Esophagus muscularis mucosa (tissue), 4 donors: ENCODE results near the gene NUP58. TPM values are rescaled to one million over a fixed set of nuclear protein-coding genes. Genes with fewer than 3 reads are reported as not detected.

Source experiments
- DNase-seq: peaks from one replicate; pipeline ENCODE4 v3.0.0-alpha.2; 2017; ENCODE audit errors: extremely low spot score
- H3K27ac ChIP-seq, 4 donors: fragments of 200-600 bp; sonication (generic); replicated peaks in 1 of 4; 1 replicate in 3 of 4; 2 replicates in 1 of 4; pipeline ENCODE4 v1.5.1; 2016 to 2019; ENCODE audit warnings: mild to moderate bottlenecking in 1 of 4
- H3K27me3 ChIP-seq, 4 donors: fragments of 200-600 bp; sonication (generic); one replicate each; pipeline versions ENCODE4 v1.5.1 to v1.6.0; 2016 to 2019
- H3K36me3 ChIP-seq, 4 donors: fragments of 200-600 bp; sonication (generic); one replicate each; pipeline ENCODE4 v1.5.1; 2016 to 2019
- H3K4me1 ChIP-seq, 4 donors: fragments of 200-600 bp; sonication (generic); one replicate each; pipeline ENCODE4 v1.5.1; 2016 to 2019
- H3K4me3 ChIP-seq, 4 donors: fragments of 200-600 bp; sonication (generic); 1 replicate in 2 of 4; 2 replicates in 2 of 4; pipeline ENCODE4 v1.5.1; 2016 to 2019; ENCODE audit warnings: mild to moderate bottlenecking in 4 of 4, moderate library complexity in 1 of 4
- H3K9me3 ChIP-seq, 4 donors: fragments of 200-600 bp; sonication (generic); 1 replicate in 3 of 4; 2 replicates in 1 of 4; pipeline ENCODE4 v1.5.1; 2016 to 2019
- CTCF ChIP-seq, 3 experiments: fragments of 200-600 bp in 2 of 3; fragments of 450-650 bp in 1 of 3; sonication (generic) in 2 of 3; IDR thresholded peaks; one replicate each; pipeline ENCODE4 v1.5.1; 2017 to 2019; ENCODE audit warnings: antibody characterized with exemption in 3 of 3, mild to moderate bottlenecking in 2 of 3, moderate library complexity in 1 of 3
- EP300 ChIP-seq: sonication (generic); formaldehyde crosslinking; IDR thresholded peaks from one replicate; pipeline ENCODE4 v1.6.1; 2017; ENCODE audit warnings: antibody characterized with exemption
- POLR2A ChIP-seq: fragments of 450-650 bp; IDR thresholded peaks from one replicate; pipeline ENCODE4 v1.6.1; 2017; ENCODE audit warnings: antibody characterized with exemption, moderate library complexity, mild to moderate bottlenecking, low read depth
- POLR2AphosphoS5 ChIP-seq, 2 donors: sonication (generic); formaldehyde crosslinking; IDR thresholded peaks; one replicate each; pipeline ENCODE4 v1.6.1; 2017; ENCODE audit warnings: antibody characterized with exemption in 2 of 2
- WGBS: methylation state at CpG from one replicate; pipeline ENCODE4 v1.1.5; 2018; 5-methylcytosine and 5-hydroxymethylcytosine counted together
- intact Hi-C: fragments of 100-400 bp; cut with DNase I; formaldehyde crosslinking; loops from one replicate; pipeline ENCODE4 v1.15.1; 2023
- total RNA-seq, 4 donors: library from RNA; depleted of rRNA; stranded (reverse); fragments of >200 nt; gene quantifications; one replicate each; pipeline versions ENCODE4 v1.1.0 to v1.2.1, GENCODE V29; 2016

NUP58 gene
- total RNA-seq, 4 donors from 2014 or later: 33.8 to 62.3 (median 44.4) TPM

DNA sequence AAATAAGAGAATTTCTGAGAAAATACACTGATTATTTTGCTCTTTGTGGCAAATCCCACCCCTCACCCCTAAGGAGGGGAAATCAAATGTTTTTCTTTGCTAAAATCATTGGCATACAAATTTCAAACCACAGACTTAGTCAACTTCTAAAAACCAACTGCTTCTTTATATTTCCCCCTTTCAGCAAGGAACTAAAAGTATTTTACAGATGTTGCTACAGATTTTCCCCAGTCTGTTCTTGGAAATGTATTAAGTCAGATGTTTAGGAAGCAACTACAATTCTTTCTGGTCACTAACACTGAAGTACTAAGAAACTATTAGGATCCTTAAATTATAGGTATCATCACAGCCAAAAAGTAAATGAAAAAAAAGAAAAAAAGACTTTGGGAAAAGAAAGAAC is 21.0 kb upstream of the NUP58 start:
- no peak overlapping the region for H3K4me3 ChIP-seq
- H3K4me1 ChIP-seq: peaks cover under 1 to 21% (median 8%) of the 10 kb centered on the region in 4 donors
- no peaks in the 10 kb centered on the region for H3K27me3 ChIP-seq
- no peak overlapping the region for H3K27ac ChIP-seq
- intact Hi-C loops: no loop called here
- no peaks in the 10 kb centered on the region for H3K36me3 ChIP-seq
- no peak for DNase-seq
- no peak for TF ChIP-seq POLR2A
- no peak for TF ChIP-seq CTCF (IDR thresholded peaks at IDR 0.05)
- TF ChIP-seq POLR2AphosphoS5 (IDR thresholded peaks at IDR 0.05): no peak
- no peak for TF ChIP-seq EP300
- no peaks in the 10 kb centered on the region for H3K9me3 ChIP-seq

DNA sequence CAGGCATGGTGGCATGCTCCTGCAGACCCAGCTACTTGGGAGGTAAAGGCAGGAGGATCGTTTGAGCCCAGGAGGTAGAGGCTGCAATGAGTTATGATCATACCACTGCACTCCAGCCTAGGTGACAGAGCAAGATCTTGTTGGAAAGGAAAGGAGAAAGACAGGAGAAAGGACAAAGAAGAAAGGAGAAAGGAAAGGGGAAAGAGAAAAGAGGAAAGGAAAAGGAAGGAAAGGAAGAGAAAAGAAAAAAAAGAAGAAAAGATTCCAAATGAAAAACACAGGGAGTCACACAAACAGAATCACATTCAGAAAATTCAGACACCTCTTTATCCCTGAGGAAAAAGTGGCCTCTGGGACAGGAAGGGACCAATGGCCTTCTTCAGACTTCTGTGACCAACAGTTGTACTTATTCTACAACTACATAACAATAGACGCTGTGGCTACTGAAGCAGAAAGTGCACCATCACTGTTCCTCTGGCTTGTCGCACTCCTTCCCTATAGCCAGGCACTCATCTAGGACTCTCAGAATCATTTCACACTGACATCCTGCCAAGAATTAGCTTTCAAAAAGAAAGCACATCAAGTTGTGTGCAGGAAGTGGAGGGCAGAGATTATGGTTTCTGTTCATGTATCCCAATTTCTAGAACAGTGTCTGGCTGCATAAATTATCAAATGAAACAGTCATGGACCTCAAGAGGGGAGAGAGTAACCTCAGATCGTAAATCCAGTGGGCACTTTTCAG is 20.1 kb upstream of the NUP58 start:
- Histone ChIP-seq H3K27ac (no peak overlapping the region), H3K36me3 (no peaks in the 10 kb centered on the region), H3K4me3 (no peak overlapping the region), H3K27me3 (no peaks in the 10 kb centered on the region), H3K9me3 (no peaks in the 10 kb centered on the region), H3K4me1 (peaks cover 9 to 31% (median 17%) of the 10 kb centered on the region in 4 donors)
- DNase-seq: no peak
- TF ChIP-seq CTCF (IDR thresholded peaks at IDR 0.05): no peak
- TF ChIP-seq POLR2AphosphoS5 (IDR thresholded peaks at IDR 0.05): no peak
- TF ChIP-seq POLR2A: no peak
- no peak for TF ChIP-seq EP300
- intact Hi-C loops: no loop called here
- 54% methylated on average over 4 of the region's 4 CpGs for WGBS

GRCh38 chr13:25281935-25282332 is 19.5 kb upstream of the NUP58 start:
- no peak overlapping the region for H3K4me3 ChIP-seq
- 92% methylated on average over 1 of the region's 1 CpG for WGBS
- no peaks in the 10 kb centered on the region for H3K27me3 ChIP-seq
- no peaks in the 10 kb centered on the region for H3K36me3 ChIP-seq
- H3K4me1 ChIP-seq: peaks cover 9 to 31% (median 19%) of the 10 kb centered on the region in 4 donors
- intact Hi-C loops: no loop called here
- H3K9me3 ChIP-seq: no peaks in the 10 kb centered on the region
- TF ChIP-seq POLR2A (no peak), EP300 (no peak), POLR2AphosphoS5 (IDR thresholded peaks at IDR 0.05) (no peak), CTCF (IDR thresholded peaks at IDR 0.05) (no peak)
- H3K27ac ChIP-seq: no peak overlapping the region
- no peak for DNase-seq

- 8% methylated on average over 25 of the region's 25 CpGs for WGBS
Measured at GRCh38 chr13:25286308-25286968, 15.0 kb upstream of the NUP58 start.

More at GRCh38 chr13:25286308-25286968, 15.0 kb upstream of the NUP58 start:
- Histone ChIP-seq H3K4me3 (peak overlapping the region; percentile 78 to 87 (median 84)), H3K27ac (peak overlapping the region; percentile 87 to 91 (median 89)), H3K4me1 (peaks cover 9 to 31% (median 18%) of the 10 kb centered on the region in 4 donors), H3K36me3 (no peaks in the 10 kb centered on the region), H3K9me3 (no peaks in the 10 kb centered on the region), H3K27me3 (no peaks in the 10 kb centered on the region)
- TF ChIP-seq CTCF (IDR thresholded peaks at IDR 0.05) (no peak), POLR2AphosphoS5 (IDR thresholded peaks at IDR 0.05) (peak in 1 of 2 donors; percentile 23)
- DNase-seq: no peak
- intact Hi-C loops: no loop called here
